OCI-LY7 (cell line): ENCODE measurements around the gene ZNRF4.

Experiments used
- CTCF ChIP-seq: fragments of 200-600 bp; sonication (generic); conservative IDR thresholded peaks from 2 replicates; pipeline ENCODE4 v1.5.1; 2014; ENCODE audit warnings: mild to moderate bottlenecking, antibody characterized with exemption, low read length, moderate library complexity, mixed read lengths
- EZH2phosphoT487 ChIP-seq: fragments of 200-600 bp; sonication (generic); IDR thresholded peaks from 2 replicates; pipeline ENCODE4 v1.6.1; 2018; ENCODE audit warnings: low read depth, borderline replicate concordance, mild to moderate bottlenecking, mixed run types, antibody characterized with exemption, low read length, moderate library complexity, mixed read lengths

GRCh38 chr19:5423567-5424125, 31.6 kb upstream of the ZNRF4 start:
- no peak for TF ChIP-seq CTCF
- no peak for TF ChIP-seq EZH2phosphoT487
